Frontal cortex (tissue), 4 donors: ENCODE results near the gene RNLS. TPM values are rescaled to one million over a fixed set of nuclear protein-coding genes. Genes with fewer than 3 reads are reported as not detected.

Experiments
- DNase-seq, 2 donors: peaks; one replicate each; pipeline ENCODE4 v3.0.0; 2012; ENCODE audit warnings: low spot score in 2 of 2
- FAIRE-seq: peaks from 2 replicates; lab custom pipeline; 2012; peaks lifted over from hg19 to GRCh38; lab: Jason Lieb, UNC
- total RNA-seq: library from RNA; depleted of rRNA; stranded (reverse); fragments of >200 nt; gene quantifications from one replicate; pipeline ENCODE4 v1.2.3, GENCODE V29; 2014
- donor health status: control.
- donor health status: control.
- donor health status: control.

RNLS gene
- 1.2 TPM for total RNA-seq

- no peak for FAIRE-seq
- DNase-seq: peak; percentile 61 to 64
These were observed at the start of gene RNLS for GRCh38 chr10:88582806-88583583. Gene RNLS, minus strand, starts transcription at chr10:88583318.

GRCh38 chr10:88624840-88625239 is 41.7 kb upstream of the RNLS start:
- FAIRE-seq: no peak
- DNase-seq: no peak

GRCh38 chr10:88623835-88624234 is 40.7 kb upstream of the RNLS start:
- FAIRE-seq (no peak), DNase-seq (no peak)

- no peak for FAIRE-seq
- no peak for DNase-seq
These were observed 37.3 kb upstream of the RNLS start for GRCh38 chr10:88620441-88620840.

GRCh38 chr10:88618496-88618895 is 35.4 kb upstream of the RNLS start:
- FAIRE-seq (no peak), DNase-seq (no peak)

GRCh38 chr10:88617772-88618300 is 34.7 kb upstream of the RNLS start:
- FAIRE-seq: no peak
- DNase-seq: no peak

GRCh38 chr10:88616250-88616977 is 33.3 kb upstream of the RNLS start:
- FAIRE-seq: no peak
- peak in 1 of 2 donors; percentile 1 for DNase-seq

- no peak for FAIRE-seq
- DNase-seq: no peak
These were observed 25.7 kb upstream of the RNLS start for GRCh38 chr10:88608780-88609179.

GRCh38 chr10:88608052-88608732 is 25.1 kb upstream of the RNLS start:
- DNase-seq (no peak), FAIRE-seq (no peak)

GRCh38 chr10:88598055-88598454 is 14.9 kb upstream of the RNLS start:
- no peak for DNase-seq
- FAIRE-seq: no peak

- DNase-seq (no peak), FAIRE-seq (no peak)
These were observed 11.4 kb upstream of the RNLS start for GRCh38 chr10:88594482-88594881.

GRCh38 chr10:88592906-88593305 is 9.8 kb upstream of the RNLS start:
- FAIRE-seq: no peak

GRCh38 chr10:88592381-88592780 is 9.3 kb upstream of the RNLS start:
- no peak for DNase-seq
- FAIRE-seq: no peak

More at GRCh38 chr10:88592906-88593305, 9.8 kb upstream of the RNLS start:
- DNase-seq: no peak

GRCh38 chr10:88586462-88586861 is 3.3 kb upstream of the RNLS start, which contains the start of gene LIPJ:
Gene LIPJ, plus strand, starts transcription at chr10:88586762. Its CDS starts 3,926 bp downstream, at chr10:88590688.
- no peak for FAIRE-seq

GRCh38 chr10:88583584-88583957 is 453 bp upstream of the RNLS start:
- FAIRE-seq: no peak

More at GRCh38 chr10:88586462-88586861, 3.3 kb upstream of the RNLS start, which contains the start of gene LIPJ:
- no peak for DNase-seq

GRCh38 chr10:88582411-88582805 is 710 bp downstream of the RNLS start:
- FAIRE-seq: no peak
- no peak for DNase-seq

More at GRCh38 chr10:88583584-88583957, 453 bp upstream of the RNLS start:
- DNase-seq: no peak

GRCh38 chr10:88565072-88565471 is 18.0 kb downstream of the RNLS start:
- DNase-seq (no peak), FAIRE-seq (no peak)

- DNase-seq (no peak), FAIRE-seq (no peak)
These were observed 21.0 kb downstream of the RNLS start for GRCh38 chr10:88562152-88562551.

- no peak for FAIRE-seq
- DNase-seq: no peak
These were observed 25.5 kb downstream of the RNLS start for GRCh38 chr10:88557658-88558057.

- no peak for DNase-seq
- no peak for FAIRE-seq
These were observed 25.9 kb downstream of the RNLS start for GRCh38 chr10:88557256-88557655.
